Neural progenitor cell (in vitro differentiated cells): ENCODE measurements around the gene UNC13D.

Source experiments
- CTCF ChIP-seq: fragments of 200-600 bp; sonication (generic); IDR thresholded peaks from 2 replicates; pipeline ENCODE4 v1.5.1; 2017; ENCODE audit warnings: antibody characterized with exemption, mild to moderate bottlenecking
- EZH2 ChIP-seq: fragments of 200-600 bp; sonication (generic); IDR thresholded peaks from 2 replicates; pipeline ENCODE4 v1.6.1; 2017; ENCODE audit warnings: antibody characterized with exemption, mild to moderate bottlenecking, moderate library complexity
- EZH2phosphoT487 ChIP-seq: fragments of 200-600 bp; sonication (generic); IDR thresholded peaks from 2 replicates; pipeline ENCODE4 v1.6.1; 2017; ENCODE audit warnings: antibody characterized with exemption

- TF ChIP-seq CTCF (no peak), EZH2 (no peak), EZH2phosphoT487 (no peak)
Observed at GRCh38 chr17:75874323-75875181, 30.3 kb upstream of the UNC13D start.
